ENCODE results near the gene GAST.

GAST gene

GRCh38 chr17:41676058-41676419 lies 36.1 kb upstream of the GAST start:
- Histone ChIP-seq H3K4me2 (ENCODE audit: low read length) (no peak overlapping the region), H3K36me3 (ENCODE audit: insufficient read depth, low read length) (no peaks in the 10 kb centered on the region; the same call in 1 of the 2 replicates), H3K4me3 (ENCODE audit: low read depth, low read length, poor library complexity, severe bottlenecking) (no peak overlapping the region), H3F3A (ENCODE audit: insufficient read depth, low read length) (no peaks in the 10 kb centered on the region), H3K9ac (ENCODE audit: low read length) (no peak overlapping the region), H2AFZ (ENCODE audit: low read length) (no peak overlapping the region), H3K9me3 (ENCODE audit: low read length) (peaks cover 11% of the 10 kb centered on the region; the same call in 1 of the 2 replicates), H3K9me2 (ENCODE audit: low read depth, low read length) (no peaks in the 10 kb centered on the region), H4K20me1 (ENCODE audit: insufficient read depth, low read length) (no peaks in the 10 kb centered on the region), H3K79me2 (ENCODE audit: insufficient read depth, low read length) (no peaks in the 10 kb centered on the region), H3K27me3 (ENCODE audit: insufficient read depth, low read length) (peaks cover 17% of the 10 kb centered on the region; the same call in 1 of the 2 replicates), H3K4me1 (ENCODE audit: insufficient read depth, low read length, severe bottlenecking) (no peaks in the 10 kb centered on the region), H3K27ac (ENCODE audit: low read depth, low read length, poor library complexity, severe bottlenecking) (no peak overlapping the region)
- no peak for TF ChIP-seq CTCF (IDR thresholded peaks at IDR 0.05; ENCODE audit: low read length)
- no peak for TF ChIP-seq EZH2 (IDR thresholded peaks at IDR 0.05; ENCODE audit: borderline replicate concordance, low read length)

- Histone ChIP-seq H3K4me3 (ENCODE audit: low read depth, low read length, poor library complexity, severe bottlenecking) (no peak overlapping the region), H4K20me1 (ENCODE audit: insufficient read depth, low read length) (no peaks in the 10 kb centered on the region), H3K4me2 (ENCODE audit: low read length) (no peak overlapping the region), H3K9me3 (ENCODE audit: low read length) (peaks cover 11% of the 10 kb centered on the region; the same call in 1 of the 2 replicates), H3K79me2 (ENCODE audit: insufficient read depth, low read length) (no peaks in the 10 kb centered on the region), H3K27ac (ENCODE audit: low read depth, low read length, poor library complexity, severe bottlenecking) (no peak overlapping the region), H3K9me2 (ENCODE audit: low read depth, low read length) (no peaks in the 10 kb centered on the region), H3K4me1 (ENCODE audit: insufficient read depth, low read length, severe bottlenecking) (no peaks in the 10 kb centered on the region), H3K36me3 (ENCODE audit: insufficient read depth, low read length) (no peaks in the 10 kb centered on the region; the same call in 1 of the 2 replicates), H2AFZ (ENCODE audit: low read length) (no peak overlapping the region), H3F3A (ENCODE audit: insufficient read depth, low read length) (no peaks in the 10 kb centered on the region), H3K9ac (ENCODE audit: low read length) (no peak overlapping the region), H3K27me3 (ENCODE audit: insufficient read depth, low read length) (peaks cover 17% of the 10 kb centered on the region; the same call in 1 of the 2 replicates)
- TF ChIP-seq CTCF (IDR thresholded peaks at IDR 0.05; ENCODE audit: low read length) (no peak), EZH2 (IDR thresholded peaks at IDR 0.05; ENCODE audit: borderline replicate concordance, low read length) (no peak)
These were observed 33.7 kb upstream of the GAST start for GRCh38 chr17:41678411-41678906.

GRCh38 chr17:41678907-41679739 lies 33.0 kb upstream of the GAST start:
- no peak overlapping the region for H3K9ac ChIP-seq (ENCODE audit: low read length)

More at GRCh38 chr17:41678907-41679739, 33.0 kb upstream of the GAST start:
- Histone ChIP-seq H3K4me3 (ENCODE audit: low read depth, low read length, poor library complexity, severe bottlenecking) (no peak overlapping the region), H3K79me2 (ENCODE audit: insufficient read depth, low read length) (no peaks in the 10 kb centered on the region), H3K27me3 (ENCODE audit: insufficient read depth, low read length) (peaks cover 17% of the 10 kb centered on the region; the same call in 1 of the 2 replicates), H3K27ac (ENCODE audit: low read depth, low read length, poor library complexity, severe bottlenecking) (no peak overlapping the region), H3K9me3 (ENCODE audit: low read length) (peaks cover 11% of the 10 kb centered on the region; the same call in 1 of the 2 replicates), H4K20me1 (ENCODE audit: insufficient read depth, low read length) (no peaks in the 10 kb centered on the region), H2AFZ (ENCODE audit: low read length) (no peak overlapping the region), H3K36me3 (ENCODE audit: insufficient read depth, low read length) (no peaks in the 10 kb centered on the region; the same call in 1 of the 2 replicates), H3K9me2 (ENCODE audit: low read depth, low read length) (no peaks in the 10 kb centered on the region), H3K4me2 (ENCODE audit: low read length) (no peak overlapping the region), H3K4me1 (ENCODE audit: insufficient read depth, low read length, severe bottlenecking) (no peaks in the 10 kb centered on the region), H3F3A (ENCODE audit: insufficient read depth, low read length) (no peaks in the 10 kb centered on the region)
- TF ChIP-seq EZH2 (IDR thresholded peaks at IDR 0.05; ENCODE audit: borderline replicate concordance, low read length) (no peak), CTCF (IDR thresholded peaks at IDR 0.05; ENCODE audit: low read length) (no peak)

Data from OCI-LY1 (cell line).